OCI-LY3 (cell line): ENCODE data around the gene SDR9C7.

ENCODE experiments used
- CTCF ChIP-seq: fragments of 200-600, 300-600 bp; sonication (generic); IDR thresholded peaks from 2 replicates; pipeline ENCODE4 v1.5.1; 2014; ENCODE audit warnings: antibody characterized with exemption, low read length, low read depth
- EZH2phosphoT487 ChIP-seq: fragments of 200-600 bp; shearing (Covaris generic); IDR thresholded peaks from 2 replicates; pipeline ENCODE4 v1.6.1; 2018; ENCODE audit warnings: antibody characterized with exemption, mixed run types, low read depth

- TF ChIP-seq CTCF = no peak
- TF ChIP-seq EZH2phosphoT487 = no peak
Measured at GRCh38 chr12:56935752-56936151, 1.5 kb upstream of the SDR9C7 start.
